Iris pigment epithelial cell (primary cell): ENCODE measurements around the gene FCER2.

Source experiments
- DNase-seq: peaks from one replicate; pipeline ENCODE4 v3.0.0-alpha.2; 2011; ENCODE audit warnings: low read depth

FCER2 gene

GRCh38 chr19:7699417-7700401 lies 2.2 kb downstream of the FCER2 start:
- DNase-seq: peak; percentile 17

- DNase-seq: no peak
Observed at GRCh38 chr19:7699003-7699402, 2.9 kb downstream of the FCER2 start.

GRCh38 chr19:7698583-7698982 lies 3.3 kb downstream of the FCER2 start:
- no peak for DNase-seq

- DNase-seq: no peak
Observed at GRCh38 chr19:7697721-7698287, 4.1 kb downstream of the FCER2 start.

- no peak for DNase-seq
Observed at GRCh38 chr19:7694499-7694898, 7.4 kb downstream of the FCER2 start.

- no peak for DNase-seq
Observed at GRCh38 chr19:7692417-7693088, 9.4 kb downstream of the FCER2 start.

- no peak for DNase-seq
Observed at GRCh38 chr19:7691497-7691896, 10.4 kb downstream of the FCER2 start.

GRCh38 chr19:7690779-7691258 lies 11.1 kb downstream of the FCER2 start:
- no peak for DNase-seq

GRCh38 chr19:7689165-7689564 lies 12.8 kb downstream of the FCER2 start:
- no peak for DNase-seq

GRCh38 chr19:7687177-7687576 lies 14.8 kb downstream of the FCER2 start:
- no peak for DNase-seq

- DNase-seq: no peak
Observed at GRCh38 chr19:7685546-7686445, 16.1 kb downstream of the FCER2 start.

- no peak for DNase-seq
Observed at GRCh38 chr19:7682175-7682855, 19.6 kb downstream of the FCER2 start.

GRCh38 chr19:7681340-7682174 lies 20.4 kb downstream of the FCER2 start:
- DNase-seq: peak; percentile 75

GRCh38 chr19:7680606-7681339 lies 21.2 kb downstream of the FCER2 start, which contains the start of gene TRAPPC5:
TRAPPC5 (plus strand) TSS chr19:7680833; CDS start chr19:7682254, 1,421 bp downstream.
- DNase-seq: peak; percentile 74

GRCh38 chr19:7679771-7680605 lies 21.9 kb downstream of the FCER2 start:
- DNase-seq: no peak

GRCh38 chr19:7678971-7679751 lies 22.8 kb downstream of the FCER2 start:
- no peak for DNase-seq

GRCh38 chr19:7677669-7678311 lies 24.1 kb downstream of the FCER2 start:
- no peak for DNase-seq
